DND-41 (cell line): Measurements from ENCODE around the gene ENPP6.

Experiments
- CTCF ChIP-seq: IDR thresholded peaks from 2 replicates; pipeline ENCODE4 v1.5.1; 2012; ENCODE audit warnings: borderline replicate concordance, low read length, moderate library complexity, mild to moderate bottlenecking; ENCODE audit not compliant: poor library complexity, severe bottlenecking; ENCODE audit errors: extremely low read depth
- EZH2 ChIP-seq: IDR thresholded peaks from 3 replicates; pipeline ENCODE4 v1.6.1; 2012; ENCODE audit warnings: borderline replicate concordance, low read depth, mild to moderate bottlenecking, moderate library complexity, low read length, inconsistent platforms; ENCODE audit not compliant: severe bottlenecking

DNA sequence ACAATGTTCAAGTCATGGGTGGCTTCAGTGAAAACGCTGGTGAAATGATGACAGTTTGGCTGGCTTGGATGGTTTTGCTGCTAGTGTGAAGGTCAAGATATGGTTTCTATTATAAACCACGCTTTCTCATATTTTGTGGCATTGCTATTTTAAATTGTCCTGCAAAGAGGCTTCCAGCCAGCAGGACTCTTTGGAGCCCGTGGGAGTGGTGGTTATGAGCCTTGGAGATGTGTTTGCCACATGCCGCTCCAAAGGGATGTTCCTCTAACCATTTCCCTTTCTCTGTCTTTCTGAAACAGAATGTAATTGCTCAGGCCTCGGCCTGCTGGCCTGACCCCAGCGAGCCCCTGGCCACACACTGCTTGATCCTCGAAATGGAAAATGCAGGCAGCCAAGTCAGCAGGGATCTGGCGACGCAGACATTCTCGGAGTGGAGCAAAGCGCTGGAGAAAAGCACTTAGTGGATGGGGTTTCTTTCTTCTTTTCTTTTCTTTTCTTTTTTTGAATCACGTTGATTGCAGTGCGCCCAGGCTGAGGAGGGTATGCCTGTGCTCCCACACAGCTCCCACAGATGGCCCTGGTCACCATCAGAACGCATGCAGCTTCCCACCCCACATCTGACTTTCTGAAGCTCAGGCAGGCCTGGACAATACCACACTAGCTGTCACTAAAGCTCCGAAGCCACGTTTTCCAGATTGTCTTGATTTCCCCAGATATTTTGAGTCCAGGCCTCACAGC, 114.0 kb downstream of the ENPP6 start:
- no peak for TF ChIP-seq CTCF
- no peak for TF ChIP-seq EZH2
